HEK293 (cell line): ENCODE results near the gene MAL.
A peak's percentile ranks its signal among the peaks of the same experiment; 100 is the strongest.

ENCODE experiments used
- CTCF ChIA-PET: fragments of 350-600 bp; formaldehyde crosslinking; extraction: SDS; loops from one replicate; lab custom pipeline; 2021; ENCODE audit warnings: antibody characterized with exemption; lab: Yijun Ruan, JAX
- POLR2A ChIA-PET: fragments of 300-600 bp; formaldehyde crosslinking; extraction: SDS; loops from one replicate; lab custom pipeline; 2020; ENCODE audit warnings: antibody characterized with exemption, inconsistent platforms; lab: Yijun Ruan, JAX
- H3K27ac ChIP-seq: fragments of 200-500 bp; sonication (Bioruptor generic); 2 replicates; pipeline ENCODE4 v1.5.1; 2014; ENCODE audit warnings: low read depth, low read length, control low read depth, inconsistent platforms; ENCODE audit errors: extremely low read depth
- H3K36me3 ChIP-seq, 2 experiments: fragments of 200-500 bp in 1 of 2; sonication (Bioruptor generic) in 1 of 2; 1 replicate in 1 of 2; 2 replicates in 1 of 2; pipeline ENCODE4 v1.5.1; 2014 to 2017; ENCODE audit warnings: inconsistent platforms in 2 of 2, low read length in 2 of 2; ENCODE audit not compliant: control insufficient read depth in 2 of 2, insufficient read depth in 1 of 2
- H3K4me1 ChIP-seq: fragments of 200-500 bp; sonication (Bioruptor generic); 2 replicates; pipeline ENCODE4 v1.5.1; 2014; ENCODE audit warnings: mild to moderate bottlenecking, low read length, inconsistent platforms; ENCODE audit not compliant: control insufficient read depth, insufficient read depth
- H3K4me3 ChIP-seq: 2 replicates; pipeline ENCODE4 v1.5.1; 2011; ENCODE audit warnings: low read depth, mild to moderate bottlenecking, control low read depth, low read length, moderate library complexity
- H3K9me3 ChIP-seq: fragments of 200-500 bp; sonication (Bioruptor generic); 2 replicates; pipeline ENCODE4 v1.5.1; 2014; ENCODE audit warnings: low read depth, low read length, inconsistent platforms; ENCODE audit not compliant: control insufficient read depth, insufficient read depth
- ATF2 ChIP-seq: fragments of 450-650 bp; formaldehyde crosslinking; IDR thresholded peaks from 2 replicates; pipeline ENCODE4 v1.5.1; 2016; ENCODE audit warnings: missing biosample characterization, missing genetic modification characterization, low read depth
- EGR2 ChIP-seq: fragments of 450-650 bp; formaldehyde crosslinking; IDR thresholded peaks from 2 replicates; pipeline ENCODE4 v1.5.1; 2016; ENCODE audit warnings: low read depth, missing biosample characterization, missing genetic modification characterization
- FEZF1 ChIP-seq: fragments of 450-650 bp; formaldehyde crosslinking; IDR thresholded peaks from 2 replicates; pipeline ENCODE4 v1.5.1; 2016; ENCODE audit warnings: missing biosample characterization, missing genetic modification characterization
- GFI1B ChIP-seq: fragments of 450-650 bp; formaldehyde crosslinking; IDR thresholded peaks from 2 replicates; pipeline ENCODE4 v1.5.1; 2016; ENCODE audit warnings: missing biosample characterization, missing genetic modification characterization
- KLF9 ChIP-seq: fragments of 450-650 bp; formaldehyde crosslinking; IDR thresholded peaks from 2 replicates; pipeline ENCODE4 v1.5.1; 2016; ENCODE audit warnings: missing biosample characterization, missing genetic modification characterization, low read depth
- PBX3 ChIP-seq: sonication (generic); formaldehyde crosslinking; IDR thresholded peaks from 2 replicates; pipeline ENCODE4 v1.8.1; 2022; ENCODE audit warnings: mild to moderate bottlenecking, moderate library complexity, missing genetic modification reagents
- RBAK ChIP-seq: fragments of 450-650 bp; formaldehyde crosslinking; IDR thresholded peaks from 2 replicates; pipeline ENCODE4 v1.5.1; 2016; ENCODE audit warnings: missing biosample characterization, missing genetic modification characterization
- SP3 ChIP-seq: fragments of 450-650 bp; formaldehyde crosslinking; IDR thresholded peaks from 2 replicates; pipeline ENCODE4 v1.5.1; 2016; ENCODE audit warnings: missing biosample characterization, missing genetic modification characterization
- SP7 ChIP-seq: fragments of 450-650 bp; formaldehyde crosslinking; IDR thresholded peaks from 2 replicates; pipeline ENCODE4 v1.5.1; 2016; ENCODE audit warnings: missing biosample characterization, missing genetic modification characterization
- WT1 ChIP-seq: fragments of 450-650 bp; formaldehyde crosslinking; IDR thresholded peaks from 2 replicates; pipeline ENCODE4 v1.5.1; 2016; ENCODE audit warnings: missing biosample characterization, missing genetic modification characterization
- YY1 ChIP-seq: fragments of 450-650 bp; formaldehyde crosslinking; IDR thresholded peaks from 2 replicates; pipeline ENCODE4 v1.5.1; 2018; ENCODE audit warnings: missing biosample characterization, missing genetic modification characterization
- ZFP37 ChIP-seq: fragments of 450-650 bp; formaldehyde crosslinking; IDR thresholded peaks from 2 replicates; pipeline ENCODE4 v1.5.1; 2016; ENCODE audit warnings: missing biosample characterization, missing genetic modification characterization
- ZIC2 ChIP-seq: fragments of 450-650 bp; formaldehyde crosslinking; IDR thresholded peaks from 2 replicates; pipeline ENCODE4 v1.5.1; 2016; ENCODE audit warnings: missing biosample characterization, missing genetic modification characterization
- ZNF18 ChIP-seq: fragments of 450-650 bp; formaldehyde crosslinking; IDR thresholded peaks from 2 replicates; pipeline ENCODE4 v1.5.1; 2016; ENCODE audit warnings: missing biosample characterization, missing genetic modification characterization
- ZNF19 ChIP-seq: fragments of 450-650 bp; formaldehyde crosslinking; IDR thresholded peaks from 2 replicates; pipeline ENCODE4; 2016; ENCODE audit warnings: missing biosample characterization, missing genetic modification characterization, low read depth
- ZNF404 ChIP-seq: fragments of 450-650 bp; formaldehyde crosslinking; IDR thresholded peaks from 2 replicates; pipeline ENCODE4 v1.5.1; 2017; ENCODE audit warnings: missing biosample characterization, missing genetic modification characterization
- ZNF433 ChIP-seq: fragments of 450-650 bp; formaldehyde crosslinking; IDR thresholded peaks from 2 replicates; pipeline ENCODE4 v1.5.1; 2016; ENCODE audit warnings: missing biosample characterization, missing genetic modification characterization, low read depth
- ZNF549 ChIP-seq: fragments of 450-650 bp; IDR thresholded peaks from 2 replicates; pipeline ENCODE4 v1.5.1; 2018; ENCODE audit warnings: missing biosample characterization, missing genetic modification characterization, mild to moderate bottlenecking, inconsistent platforms, moderate library complexity
- ZNF555 ChIP-seq: fragments of 450-650 bp; formaldehyde crosslinking; conservative IDR thresholded peaks from 2 replicates; pipeline ENCODE4 v1.5.1; 2017; ENCODE audit warnings: missing biosample characterization, mild to moderate bottlenecking, missing genetic modification characterization, inconsistent platforms
- ZNF610 ChIP-seq: fragments of 450-650 bp; formaldehyde crosslinking; IDR thresholded peaks from 2 replicates; pipeline ENCODE4 v1.5.1; 2016; ENCODE audit warnings: missing biosample characterization, missing genetic modification characterization, borderline replicate concordance
- ZNF626 ChIP-seq: fragments of 450-650 bp; sonication (Bioruptor Pico); formaldehyde crosslinking; IDR thresholded peaks from 2 replicates; pipeline ENCODE4 v1.5.1; 2018; ENCODE audit warnings: missing biosample characterization, missing genetic modification characterization, inconsistent platforms
- TF ChIP-seq, protein P1 (sequence below): fragments of 450-650 bp; formaldehyde crosslinking; IDR thresholded peaks from 2 replicates; pipeline ENCODE4 v1.5.1; 2016; ENCODE audit warnings: missing biosample characterization, missing genetic modification characterization

MAL gene

GRCh38 chr2:95001051-95001562 is 24.4 kb upstream of the MAL start:
- POLR2A ChIA-PET = no interaction called here
- Histone ChIP-seq H3K4me3 (no peak overlapping the region), H3K4me1 (no peaks in the 10 kb centered on the region), H3K9me3 (no peaks in the 10 kb centered on the region), H3K36me3 (no peaks in the 10 kb centered on the region)
- CTCF ChIA-PET = interaction anchor here (1.4 kb wide), 1 partner anchor 15 kb away, joined by 5 read pairs; no protein-coding TSS in a partner anchor
- TF ChIP-seq RBAK (tag by site-specific recombination) = no peak
- no peak for TF ChIP-seq KLF9
- TF ChIP-seq EGR2 (tag by site-specific recombination) = 0 out of 2 replicates have a peak, but pooled peaks have one; percentile 24
- peak; percentile 59 for TF ChIP-seq ZIC2 (tag by site-specific recombination)
- TF ChIP-seq, all 188 proteins: peak for 2
- no peak overlapping the region for H3K27ac ChIP-seq

DNA sequence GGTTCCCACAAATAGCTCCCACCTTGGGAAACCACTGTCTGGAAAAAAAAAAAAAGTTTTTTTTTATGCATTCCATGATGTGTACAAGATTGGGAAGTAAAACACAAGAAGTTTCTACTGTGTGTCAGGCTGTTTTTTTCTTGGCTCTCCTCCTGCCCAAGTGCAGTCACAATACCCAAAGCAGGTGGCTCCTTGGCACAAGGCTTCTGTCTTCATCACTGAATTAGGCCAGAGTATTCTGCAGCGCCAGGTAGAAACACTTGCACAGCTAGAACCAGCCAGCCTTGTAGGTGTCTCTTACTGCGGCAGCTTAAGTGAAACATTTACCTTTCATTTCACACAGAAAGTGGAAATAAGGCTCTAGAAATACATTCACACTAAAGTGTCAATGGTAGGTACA is 23.8 kb upstream of the MAL start:
- H3K9me3 ChIP-seq = no peaks in the 10 kb centered on the region
- no peaks in the 10 kb centered on the region for H3K4me1 ChIP-seq
- H3K27ac ChIP-seq = no peak overlapping the region
- H3K36me3 ChIP-seq = no peaks in the 10 kb centered on the region
- POLR2A ChIA-PET = no interaction called here
- no peak overlapping the region for H3K4me3 ChIP-seq
- TF ChIP-seq ZFP37 (tag by site-specific recombination) (no peak), ZNF19 (tag by site-specific recombination) (no peak), ZNF18 (tag by site-specific recombination) (no peak), ZNF549 (tag by site-specific recombination) (no peak), GFI1B (no peak), WT1 (no peak), YY1 (tag by site-specific recombination) (no peak), ZNF404 (no peak), ZNF610 (tag by site-specific recombination) (no peak), ZNF555 (tag by site-specific recombination) (no peak), ZNF433 (tag by site-specific recombination) (no peak), SP3 (no peak), ZNF626 (no peak), FEZF1 (tag by site-specific recombination) (no peak), SP7 (no peak), ATF2 (tag by site-specific recombination) (no peak), PBX3 (no peak)
- TF ChIP-seq, protein P1, sequence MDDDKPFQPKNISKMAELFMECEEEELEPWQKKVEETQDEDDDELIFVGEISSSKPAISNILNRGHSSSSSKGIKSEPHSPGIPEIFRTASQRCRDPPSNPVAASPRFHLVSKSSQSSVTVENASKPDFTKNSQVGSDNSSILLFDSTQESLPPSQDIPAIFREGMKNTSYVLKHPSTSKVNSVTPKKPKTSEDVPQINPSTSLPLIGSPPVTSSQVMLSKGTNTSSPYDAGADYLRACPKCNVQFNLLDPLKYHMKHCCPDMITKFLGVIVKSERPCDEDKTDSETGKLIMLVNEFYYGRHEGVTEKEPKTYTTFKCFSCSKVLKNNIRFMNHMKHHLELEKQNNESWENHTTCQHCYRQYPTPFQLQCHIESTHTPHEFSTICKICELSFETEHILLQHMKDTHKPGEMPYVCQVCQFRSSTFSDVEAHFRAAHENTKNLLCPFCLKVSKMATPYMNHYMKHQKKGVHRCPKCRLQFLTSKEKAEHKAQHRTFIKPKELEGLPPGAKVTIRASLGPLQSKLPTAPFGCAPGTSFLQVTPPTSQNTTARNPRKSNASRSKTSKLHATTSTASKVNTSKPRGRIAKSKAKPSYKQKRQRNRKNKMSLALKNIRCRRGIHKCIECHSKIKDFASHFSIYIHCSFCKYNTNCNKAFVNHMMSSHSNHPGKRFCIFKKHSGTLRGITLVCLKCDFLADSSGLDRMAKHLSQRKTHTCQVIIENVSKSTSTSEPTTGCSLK = no peak
- CTCF ChIA-PET = interaction anchor here (0.6 to 1.4 kb wide), 2 partner anchors 13 to 16 kb away, joined by 4 to 5 read pairs; no protein-coding TSS in a partner anchor
